BJ (cell line): Measurements from ENCODE around the gene RBFOX1. TPM values are rescaled to one million over a fixed set of nuclear protein-coding genes. Genes with fewer than 3 reads are reported as not detected.

Source experiments
- CTCF ChIA-PET: fragments of 350-600 bp; formaldehyde crosslinking; extraction: SDS; loops from one replicate; lab custom pipeline; 2021; ENCODE audit warnings: antibody characterized with exemption, inconsistent platforms; lab: Yijun Ruan, JAX
- POLR2A ChIA-PET: fragments of 300-600 bp; sonication (Branson Sonifier 250); formaldehyde crosslinking; extraction: SDS; loops from one replicate; lab custom pipeline; 2021; ENCODE audit warnings: antibody characterized with exemption; lab: Charles Lee
- DNase-seq: peaks from one replicate; pipeline ENCODE4 v3.0.0-alpha.2; 2011; ENCODE audit warnings: low read depth
- H3K27me3 ChIP-seq: 2 replicates; pipeline ENCODE4 v1.6.0; 2011; ENCODE audit warnings: low read length; ENCODE audit not compliant: control insufficient read depth, insufficient read depth
- H3K36me3 ChIP-seq: 2 replicates; pipeline ENCODE4 v1.5.1; 2011; ENCODE audit warnings: low read length; ENCODE audit not compliant: control insufficient read depth, insufficient read depth
- H3K4me3 ChIP-seq: 2 replicates; pipeline ENCODE4 v1.5.1; 2011; ENCODE audit warnings: low read depth, mild to moderate bottlenecking, control low read depth, low read length
- CTCF ChIP-seq: IDR thresholded peaks from 2 replicates; pipeline ENCODE4 v1.5.1; 2011; ENCODE audit warnings: low read depth, mild to moderate bottlenecking, control low read depth, inconsistent platforms, low read length, moderate library complexity; ENCODE audit not compliant: insufficient read depth
- polyA plus RNA-seq: library from polyadenylated mRNA; depleted of rRNA; stranded (reverse); fragments of >200 nt; gene quantifications from 2 replicates; pipeline ENCODE4 v1.2.3, GENCODE V29; 2011

The RBFOX1 gene
- polyA plus RNA-seq, 1 experiment = not detected

GRCh38 chr16:7426161-7426560 lies 93.5 kb downstream of the RBFOX1 start:
- Histone ChIP-seq H3K36me3 (no peaks in the 10 kb centered on the region), H3K27me3 (no peaks in the 10 kb centered on the region), H3K4me3 (no peak overlapping the region)
- no peak for TF ChIP-seq CTCF
- no peak for DNase-seq
- POLR2A ChIA-PET = no interaction called here
- CTCF ChIA-PET = no interaction called here

- H3K27me3 ChIP-seq = no peaks in the 10 kb centered on the region
- no peak for TF ChIP-seq CTCF
- H3K4me3 ChIP-seq = no peak overlapping the region
- no peaks in the 10 kb centered on the region for H3K36me3 ChIP-seq
- no peak for DNase-seq
- CTCF ChIA-PET = no interaction called here
- POLR2A ChIA-PET = no interaction called here
Observed at GRCh38 chr16:7431723-7432122, 99.1 kb downstream of the RBFOX1 start.

GRCh38 chr16:7436306-7436705 lies 103.7 kb downstream of the RBFOX1 start:
- no peak overlapping the region for H3K4me3 ChIP-seq
- no peak for DNase-seq
- H3K36me3 ChIP-seq = no peaks in the 10 kb centered on the region
- no peak for TF ChIP-seq CTCF
- CTCF ChIA-PET = no interaction called here
- no peaks in the 10 kb centered on the region for H3K27me3 ChIP-seq
- POLR2A ChIA-PET = no interaction called here

- CTCF ChIA-PET = no interaction called here
- H3K27me3 ChIP-seq = no peaks in the 10 kb centered on the region
- TF ChIP-seq CTCF = no peak
- no peak overlapping the region for H3K4me3 ChIP-seq
- POLR2A ChIA-PET = no interaction called here
- DNase-seq = no peak
- no peaks in the 10 kb centered on the region for H3K36me3 ChIP-seq
Observed at GRCh38 chr16:7437135-7437804, 104.6 kb downstream of the RBFOX1 start.

GRCh38 chr16:7437843-7438242 lies 105.2 kb downstream of the RBFOX1 start:
- TF ChIP-seq CTCF = no peak

More at GRCh38 chr16:7437843-7438242, 105.2 kb downstream of the RBFOX1 start:
- ChIA-PET CTCF (no interaction called here), POLR2A (no interaction called here)
- Histone ChIP-seq H3K36me3 (no peaks in the 10 kb centered on the region), H3K4me3 (no peak overlapping the region), H3K27me3 (no peaks in the 10 kb centered on the region)
- DNase-seq = no peak
